Measurements from ENCODE around the gene RTN3. TPM values are rescaled to one million over a fixed set of nuclear protein-coding genes. Genes with fewer than 3 reads are reported as not detected.
"Not testable (repeated sequence)": the region's sequence is repeated elsewhere in the genome, so short reads cannot be mapped to it uniquely, and the experiment has no call there.

Gene RTN3
- total RNA-seq, 1 donor from 2014 or later, result 49.3 TPM

DNA sequence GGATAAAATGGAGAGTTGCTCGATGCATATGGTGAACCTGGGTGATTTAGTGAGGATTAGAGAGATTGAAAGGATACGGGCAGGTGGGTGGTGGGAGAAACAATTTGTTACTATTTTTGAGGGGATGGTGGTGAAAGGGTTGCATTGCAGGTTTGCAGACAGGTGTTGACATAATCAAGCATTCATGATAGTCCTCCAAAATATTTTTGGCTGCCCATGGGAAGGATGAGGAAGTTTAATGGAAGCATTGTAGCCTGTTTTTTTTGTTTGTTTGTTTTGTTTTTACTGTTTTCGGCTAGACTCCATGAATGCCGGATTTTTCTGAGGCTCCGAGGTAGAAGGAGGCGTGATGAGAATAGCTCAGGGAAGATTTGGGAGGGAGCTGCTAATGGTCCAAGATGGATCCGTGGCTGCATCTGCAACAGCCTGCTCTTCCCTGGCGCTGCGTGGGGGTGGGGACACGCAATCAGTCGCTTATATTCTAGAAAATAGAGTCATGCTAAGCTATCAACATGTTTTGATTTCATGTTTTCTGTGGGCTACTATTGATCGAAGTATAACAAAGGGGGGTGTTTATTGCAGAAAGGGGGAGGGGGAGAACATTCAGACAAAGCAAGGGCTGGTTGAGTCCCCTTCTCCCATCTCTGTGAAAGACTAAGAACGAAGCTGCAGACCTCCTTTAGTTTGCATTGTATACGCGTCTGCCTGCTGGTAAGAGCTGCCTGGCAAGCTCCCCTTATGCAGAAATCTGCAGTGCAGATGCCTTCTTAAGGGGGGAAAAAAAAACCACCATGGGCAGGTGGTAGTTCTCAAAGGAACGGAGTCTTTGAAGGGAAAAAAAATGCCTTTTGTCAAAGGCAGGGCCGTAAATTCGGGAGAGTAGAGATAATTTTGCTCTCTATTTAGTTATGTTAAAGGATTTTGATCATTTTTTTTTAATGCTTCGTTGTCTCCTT is 1.0 kb downstream of the RTN3 start:
- no peak for ATAC-seq

DNA sequence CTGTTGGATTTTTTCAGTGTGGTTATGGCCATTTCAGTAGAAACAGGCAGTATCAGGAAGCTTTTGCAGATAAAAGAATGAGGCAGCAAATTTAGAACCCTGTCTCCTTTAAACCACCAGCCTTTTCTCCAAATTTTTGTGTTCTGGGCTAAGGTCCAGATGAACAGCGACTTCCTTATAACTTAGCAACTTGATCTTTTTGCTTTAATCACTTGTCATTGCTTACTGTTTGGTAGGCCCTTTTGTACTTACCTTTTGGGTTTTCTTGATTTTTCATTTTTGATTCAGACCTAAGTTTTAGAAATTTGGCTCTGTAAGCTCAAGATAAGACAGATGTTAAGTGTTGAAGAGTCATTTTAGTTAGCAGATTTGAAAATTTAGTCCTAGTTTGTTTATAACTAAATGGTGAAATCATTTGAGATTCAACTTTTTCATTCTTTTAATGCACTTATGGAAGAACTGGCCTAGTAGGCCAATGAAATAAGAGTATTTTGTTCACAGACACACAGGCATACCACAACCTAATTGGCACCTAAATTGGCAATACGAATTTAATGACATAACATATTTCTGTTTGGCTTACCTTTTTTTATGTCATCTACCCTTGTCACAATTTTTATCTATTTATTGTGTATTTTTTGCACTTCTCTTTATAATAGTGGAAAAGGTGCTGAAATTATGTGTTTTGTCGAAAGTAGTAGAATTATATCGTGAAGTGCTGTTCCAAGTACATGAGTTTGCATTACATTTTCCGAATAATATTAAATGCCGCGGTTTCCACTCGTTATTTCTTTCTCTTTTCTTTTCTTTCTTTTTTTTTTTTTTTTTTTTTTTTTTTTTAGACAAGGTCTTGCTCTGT is 2.1 kb downstream of the RTN3 start:
- ATAC-seq, result no peak

DNA sequence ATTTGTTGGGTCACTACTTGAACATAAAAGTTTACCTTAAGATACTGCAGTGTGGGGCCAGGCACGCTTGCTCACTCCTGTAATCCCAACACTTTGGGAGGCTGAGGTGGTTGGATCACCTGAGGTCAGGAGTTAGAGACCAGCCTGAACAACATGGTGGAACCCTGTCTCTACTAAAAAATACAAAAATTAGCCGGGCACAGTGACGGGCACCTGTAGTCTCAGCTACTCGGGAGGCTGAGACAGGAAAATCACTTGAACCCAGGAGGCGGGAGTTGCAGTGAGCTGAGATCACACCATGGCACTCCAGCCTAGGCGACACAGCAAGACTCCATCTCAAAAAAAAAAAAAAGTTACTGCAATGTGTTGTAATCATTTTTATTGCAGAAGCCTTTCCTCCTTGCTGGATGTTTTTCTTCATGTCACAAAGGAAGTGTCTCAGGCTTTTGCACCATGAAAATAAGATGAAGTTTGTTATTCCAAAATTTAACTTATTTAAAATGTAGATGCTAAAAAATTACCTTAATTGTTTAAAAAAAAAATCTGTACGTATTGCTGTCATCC is 3.9 kb downstream of the RTN3 start:
- ATAC-seq, result not testable (repeated sequence)

DNA sequence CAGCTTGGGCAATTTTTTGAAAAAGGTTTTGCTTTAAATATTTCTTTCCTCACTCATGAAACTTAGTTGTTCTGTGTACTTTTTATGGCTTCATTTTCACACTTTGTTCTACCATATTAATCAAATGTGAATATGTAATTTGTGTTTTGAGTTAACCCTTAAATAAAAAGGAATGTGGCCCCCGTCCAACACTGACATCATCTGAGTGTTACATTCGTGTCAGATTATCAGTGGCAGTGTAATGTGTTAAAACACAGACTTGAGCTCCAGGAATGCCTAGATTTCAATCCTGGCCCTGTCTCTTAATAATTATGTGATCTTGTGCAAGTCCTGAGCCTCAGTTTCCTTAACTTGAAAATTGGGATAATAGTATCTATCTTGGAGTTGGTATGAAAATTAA is 5.6 kb downstream of the RTN3 start:
- no peak for ATAC-seq

DNA sequence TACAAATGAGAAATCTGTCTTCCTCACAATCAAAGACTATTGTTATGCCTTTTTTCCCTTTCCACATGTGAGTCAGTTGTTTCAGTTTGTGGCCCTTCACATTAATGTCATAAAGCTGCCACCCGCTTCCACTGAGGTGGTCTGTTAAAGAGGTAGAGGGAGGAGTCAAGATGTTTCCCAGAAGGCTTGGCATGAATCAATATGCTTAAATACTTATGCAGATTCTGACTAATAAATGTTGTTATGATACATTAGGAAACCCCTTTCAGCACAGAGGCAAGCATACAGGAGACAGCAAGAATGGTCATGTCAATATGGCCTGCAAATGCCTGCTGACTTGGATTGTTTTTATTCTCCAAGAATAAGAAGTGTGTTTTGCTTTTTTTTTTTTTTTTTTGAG is 6.5 kb downstream of the RTN3 start:
- peak; percentile 55 for ATAC-seq

DNA sequence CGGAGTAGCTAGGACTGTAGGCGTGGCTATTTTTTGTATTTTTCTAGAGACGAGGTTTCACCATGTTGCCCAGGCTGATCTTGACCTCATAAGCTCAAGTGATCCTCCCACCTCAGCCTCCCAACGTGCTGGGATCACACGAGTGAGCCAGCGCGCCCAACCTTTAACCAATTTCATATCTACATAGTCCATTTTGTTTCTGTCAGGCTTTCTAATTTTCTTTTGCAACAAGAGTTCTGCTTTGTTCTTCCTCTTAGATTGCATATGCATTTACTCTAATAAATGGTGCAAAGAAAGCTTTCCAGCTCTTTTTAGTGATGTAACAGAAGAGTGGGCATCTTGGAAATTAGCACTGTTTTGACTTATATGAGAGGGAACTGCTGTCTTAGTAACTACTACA is 13.3 kb downstream of the RTN3 start:
- ATAC-seq, result no peak

DNA sequence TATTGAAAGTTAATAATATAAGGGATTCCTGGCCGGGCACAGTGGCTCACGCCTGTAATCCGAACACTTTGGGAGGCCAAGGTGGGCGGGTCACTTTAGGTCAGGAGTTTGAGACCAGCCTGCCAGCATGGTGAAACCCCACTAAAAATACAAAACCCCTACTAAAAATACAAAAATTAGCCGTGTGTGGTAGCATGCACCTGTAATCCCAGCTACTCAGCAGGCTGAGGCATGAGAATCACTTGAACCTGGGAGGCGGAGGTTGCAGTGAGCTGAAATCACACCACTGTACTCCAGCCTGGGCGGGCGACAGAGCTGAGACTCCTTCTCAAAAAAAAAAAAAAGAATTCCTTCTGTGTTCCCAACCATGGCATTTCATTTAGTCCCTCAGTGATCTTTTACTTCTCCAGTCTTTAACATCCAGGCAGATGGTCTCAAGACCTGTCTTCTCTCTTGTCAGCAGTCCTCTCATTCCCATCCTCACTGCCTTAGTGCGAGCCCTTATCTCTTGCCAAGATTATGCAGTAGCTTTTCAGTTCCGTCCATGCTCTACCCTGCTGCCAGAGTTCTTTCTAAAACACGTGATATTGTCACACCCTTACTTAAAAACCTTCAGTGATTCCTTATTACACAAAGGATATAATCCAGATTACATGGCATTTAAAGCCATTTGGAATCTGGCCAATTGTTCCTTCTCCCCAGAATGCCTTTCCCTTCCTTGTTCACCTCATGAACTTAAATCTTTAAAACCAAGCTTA is 17.9 kb downstream of the RTN3 start:
- peak; percentile 86 for ATAC-seq

DNA sequence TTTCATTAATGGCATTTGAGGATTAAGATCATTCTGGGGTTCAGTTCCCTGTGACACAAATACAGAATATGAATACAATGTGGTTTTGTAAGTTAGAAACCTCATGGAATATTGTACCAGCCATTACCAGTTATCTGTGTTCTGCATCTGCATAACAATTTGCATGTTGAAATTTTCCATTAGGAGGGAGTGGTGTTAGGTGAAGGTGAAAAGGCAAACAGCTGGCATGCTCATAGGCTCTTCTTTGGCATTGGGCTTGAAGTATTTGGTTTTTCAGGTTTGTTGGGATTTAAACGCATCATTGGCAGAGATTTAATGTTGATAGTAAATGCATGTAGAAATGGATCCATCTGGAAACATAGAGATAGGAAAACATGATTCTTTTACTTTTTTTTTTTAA is 18.6 kb downstream of the RTN3 start:
- ATAC-seq, result peak; percentile 80

DNA sequence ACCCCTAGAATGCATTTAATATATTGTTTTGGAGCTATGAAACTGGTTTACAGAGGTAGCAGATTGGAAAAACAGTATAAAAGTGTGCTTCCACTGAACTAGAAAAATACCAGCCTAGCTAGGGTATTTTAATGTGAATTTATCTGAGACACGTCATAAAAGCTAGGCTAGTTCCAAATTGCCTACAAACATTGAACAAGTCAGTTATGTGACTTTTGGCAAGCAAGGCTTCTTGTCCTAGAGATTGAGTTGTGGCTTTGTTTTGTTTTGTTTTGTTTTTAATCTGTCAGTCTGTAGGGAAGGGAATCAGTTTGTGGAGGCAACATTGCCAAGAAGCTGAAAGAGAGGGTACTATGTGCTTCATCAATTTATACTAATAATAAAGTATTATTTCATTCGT is 24.2 kb downstream of the RTN3 start:
- ATAC-seq, result no peak

DNA sequence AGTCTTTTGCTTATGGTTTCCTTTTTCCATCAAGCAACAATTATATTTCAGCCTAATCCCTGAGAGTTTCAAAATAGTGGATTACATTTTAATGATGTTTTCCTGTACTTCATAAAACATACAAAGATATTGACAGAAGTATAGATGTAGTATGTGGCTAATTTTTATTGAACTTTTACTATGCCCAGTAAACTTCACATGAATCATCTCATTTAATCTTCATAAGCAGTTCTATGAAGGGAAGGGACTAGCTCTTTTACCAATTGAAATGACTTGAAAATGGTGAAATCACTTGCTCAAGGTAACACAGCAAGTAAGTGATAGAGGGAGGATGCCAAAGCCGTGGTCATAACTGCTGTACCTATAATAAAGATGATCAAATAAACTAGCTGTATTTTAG is 27.5 kb downstream of the RTN3 start:
- no peak for ATAC-seq

DNA sequence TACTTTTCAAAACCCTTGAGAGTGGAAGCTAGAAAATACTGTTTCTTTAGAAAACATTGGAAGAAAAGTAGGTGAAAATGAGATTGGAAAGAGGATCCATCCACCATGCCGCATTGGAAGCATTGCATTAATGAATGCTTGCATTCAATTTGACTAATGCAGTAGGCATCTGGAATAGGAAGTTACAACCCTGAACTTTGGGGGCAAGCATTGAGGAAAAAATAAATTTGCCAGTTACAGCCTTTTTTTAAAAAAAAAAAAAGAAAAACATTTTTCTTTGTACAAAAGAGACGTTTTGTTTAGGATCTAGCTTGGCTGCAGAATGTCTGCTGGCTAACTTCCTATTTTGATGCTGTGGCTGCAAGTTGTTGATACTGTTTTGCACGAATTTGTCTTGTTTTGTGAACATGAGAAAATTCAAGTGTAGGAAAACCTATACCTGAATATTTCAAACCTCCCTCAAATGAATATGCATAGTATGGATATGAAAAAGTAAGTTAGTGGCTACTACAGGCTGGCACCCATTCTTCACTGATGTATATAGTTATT is 28.1 kb downstream of the RTN3 start:
- ATAC-seq, result no peak

DNA sequence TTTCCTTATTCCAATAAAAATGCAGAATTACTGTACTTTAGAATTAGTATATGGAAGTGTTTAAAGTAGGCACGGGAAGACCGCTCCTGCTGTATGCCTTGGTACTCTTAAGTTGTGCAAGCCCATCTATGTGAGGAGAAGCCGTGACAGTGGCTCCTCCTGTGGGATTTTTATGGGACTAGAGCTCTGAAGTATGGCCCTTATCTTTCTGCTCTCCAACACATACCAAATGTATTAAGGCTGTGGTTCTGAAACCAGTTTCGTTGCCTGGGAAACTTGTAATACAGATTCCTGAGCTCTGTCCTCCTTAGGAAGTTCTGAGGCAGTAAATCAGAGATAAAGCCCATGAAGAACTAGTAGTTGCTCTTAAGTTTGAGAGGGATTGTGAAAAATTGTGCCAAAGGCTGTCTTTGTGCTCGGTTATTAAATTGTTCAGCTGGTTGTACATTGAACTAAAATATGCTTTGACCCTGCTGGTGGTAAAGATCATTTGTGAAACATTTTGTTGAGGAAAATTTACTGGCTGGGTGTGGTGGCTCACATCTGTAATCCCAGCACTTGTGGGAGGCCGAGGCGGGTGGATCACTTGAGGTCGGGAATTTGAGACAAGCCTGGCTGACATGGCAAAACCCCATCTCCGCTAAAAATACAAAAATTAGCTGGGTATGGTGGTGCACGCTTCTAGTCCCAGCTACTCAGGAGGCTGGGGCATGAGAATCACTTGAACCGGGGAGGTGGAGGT is 29.3 kb downstream of the RTN3 start:
- no peak for ATAC-seq

DNA sequence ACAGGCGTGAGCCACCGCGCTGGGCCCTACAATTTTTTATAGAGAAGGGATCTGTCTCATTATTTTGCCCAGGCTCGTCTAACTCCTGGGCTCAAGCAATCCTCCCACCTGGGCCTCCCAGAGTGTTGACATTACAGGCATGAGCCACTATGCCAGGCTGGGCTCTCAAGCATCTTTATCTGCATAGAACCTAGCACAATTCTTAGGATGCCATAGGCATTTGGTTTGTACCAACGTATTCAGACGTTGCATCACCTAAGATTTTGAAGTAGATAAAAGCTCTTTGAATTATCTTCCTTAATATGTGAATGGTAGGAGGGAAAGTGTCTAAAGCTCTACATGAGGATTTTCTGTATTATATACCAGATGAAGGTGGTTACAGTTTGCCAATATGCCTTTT is 30.5 kb downstream of the RTN3 start:
- ATAC-seq, result no peak

DNA sequence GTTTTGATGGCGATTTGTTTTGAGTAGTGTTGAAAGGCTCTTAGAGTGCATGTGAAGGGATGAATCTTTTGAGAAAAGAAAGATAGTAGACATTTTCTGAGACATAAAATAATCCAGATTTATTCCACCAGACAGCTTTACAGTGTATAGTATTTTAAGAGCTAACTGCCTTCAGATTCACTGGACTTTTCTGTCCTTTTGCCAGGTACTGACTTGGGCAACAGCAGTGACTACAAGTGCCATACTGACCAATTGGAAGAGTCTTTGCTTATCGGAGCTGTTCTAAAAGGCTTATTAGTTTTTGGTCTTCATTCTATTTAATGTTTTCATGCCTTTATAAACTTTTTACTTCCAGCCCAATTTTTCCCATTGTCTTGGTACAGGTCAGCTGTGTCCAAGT is 32.5 kb downstream of the RTN3 start:
- ATAC-seq, result no peak

DNA sequence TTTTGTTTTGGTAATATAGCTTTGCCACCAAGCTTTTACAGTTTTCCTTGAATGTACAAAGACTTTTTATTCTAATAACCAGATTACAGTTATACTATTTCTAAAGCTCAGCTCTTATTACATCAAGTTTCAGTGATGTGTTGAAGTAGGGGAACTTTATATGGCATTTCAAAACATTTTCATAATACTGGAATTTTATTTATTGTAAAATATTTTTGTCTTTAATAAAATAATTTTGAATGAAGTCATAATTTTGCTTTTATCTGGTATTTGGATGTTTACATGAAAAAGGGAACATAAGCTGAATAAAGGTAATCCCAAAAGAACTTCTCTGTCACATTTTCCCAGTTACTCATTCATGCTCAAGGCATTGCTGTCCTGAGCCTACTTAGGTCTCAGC is 34.7 kb downstream of the RTN3 start:
- no peak for ATAC-seq

DNA sequence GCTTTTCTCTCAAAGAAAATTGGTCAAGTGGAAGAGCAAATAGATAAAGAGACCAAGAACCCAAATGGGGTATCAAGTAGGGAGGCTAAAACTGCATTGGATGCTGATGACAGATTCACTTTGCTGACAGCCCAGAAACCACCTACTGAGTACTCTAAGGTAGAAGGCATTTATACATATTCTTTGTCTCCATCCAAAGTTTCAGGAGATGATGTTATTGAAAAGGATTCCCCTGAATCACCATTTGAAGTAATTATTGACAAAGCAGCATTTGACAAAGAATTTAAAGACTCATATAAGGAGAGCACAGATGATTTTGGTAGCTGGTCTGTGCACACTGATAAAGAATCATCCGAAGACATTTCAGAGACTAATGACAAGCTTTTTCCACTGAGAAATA is 37.7 kb downstream of the RTN3 start:
- ATAC-seq, result no peak

DNA sequence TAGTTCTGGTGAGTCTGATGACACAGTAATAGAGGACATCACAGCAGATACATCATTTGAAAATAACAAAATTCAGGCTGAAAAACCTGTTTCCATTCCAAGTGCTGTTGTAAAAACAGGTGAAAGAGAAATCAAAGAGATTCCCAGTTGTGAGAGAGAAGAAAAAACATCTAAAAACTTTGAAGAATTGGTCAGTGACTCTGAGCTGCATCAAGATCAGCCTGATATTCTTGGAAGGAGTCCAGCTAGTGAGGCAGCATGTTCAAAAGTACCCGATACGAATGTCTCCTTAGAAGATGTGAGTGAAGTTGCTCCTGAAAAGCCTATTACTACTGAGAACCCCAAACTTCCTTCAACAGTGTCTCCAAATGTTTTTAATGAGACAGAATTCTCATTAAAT is 38.7 kb downstream of the RTN3 start:
- ATAC-seq, result no peak

DNA sequence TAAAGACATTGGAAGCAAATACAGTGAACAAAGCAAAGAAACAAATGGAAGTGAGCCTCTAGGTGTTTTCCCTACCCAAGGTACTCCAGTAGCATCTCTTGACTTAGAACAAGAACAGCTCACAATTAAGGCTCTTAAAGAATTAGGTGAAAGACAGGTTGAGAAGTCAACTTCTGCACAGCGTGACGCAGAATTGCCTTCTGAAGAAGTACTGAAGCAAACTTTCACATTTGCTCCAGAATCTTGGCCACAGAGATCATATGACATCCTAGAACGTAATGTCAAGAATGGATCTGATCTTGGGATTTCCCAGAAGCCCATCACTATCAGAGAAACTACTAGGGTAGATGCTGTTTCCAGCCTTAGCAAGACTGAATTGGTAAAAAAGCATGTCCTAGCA is 39.3 kb downstream of the RTN3 start:
- ATAC-seq, result no peak

DNA sequence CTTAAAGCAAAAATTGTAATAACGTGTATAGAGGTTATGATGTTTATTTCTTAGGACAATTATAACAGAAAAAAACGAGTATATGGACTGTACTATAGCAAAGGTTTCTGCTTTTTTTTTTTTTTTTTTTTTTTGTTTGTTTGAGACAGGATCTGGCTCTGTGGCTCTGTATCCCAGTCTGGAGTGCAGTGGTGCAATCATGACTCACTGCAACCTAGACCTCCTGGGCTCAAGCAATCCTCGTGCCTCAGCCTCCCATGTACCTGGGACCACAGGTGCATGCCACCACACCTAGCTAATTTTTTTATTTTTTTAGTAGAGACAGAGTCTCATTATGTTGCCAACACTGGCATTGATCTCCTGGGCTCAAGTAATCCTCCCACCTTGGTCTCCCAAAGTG is 48.0 kb downstream of the RTN3 start:
- no peak for ATAC-seq

DNA sequence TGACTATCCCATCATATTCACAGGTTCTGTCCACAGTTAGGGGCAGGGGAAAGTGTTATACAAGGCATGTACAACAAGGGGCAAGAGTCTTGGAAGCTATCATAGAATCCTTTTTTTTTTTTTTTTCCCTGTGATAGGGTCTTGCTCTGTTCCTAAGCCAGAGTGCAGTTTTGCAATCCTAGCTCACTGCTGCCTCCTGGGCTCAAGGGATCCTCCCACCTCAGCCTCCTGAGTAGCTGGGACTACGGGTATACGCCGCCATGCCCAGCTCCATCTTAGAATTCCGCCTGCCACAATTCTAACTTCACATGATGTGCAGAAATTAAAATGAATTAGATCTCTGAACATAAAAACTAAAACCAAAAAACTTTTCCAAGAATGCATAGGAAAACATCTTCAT is 55.6 kb downstream of the RTN3 start:
- no peak for ATAC-seq

DNA sequence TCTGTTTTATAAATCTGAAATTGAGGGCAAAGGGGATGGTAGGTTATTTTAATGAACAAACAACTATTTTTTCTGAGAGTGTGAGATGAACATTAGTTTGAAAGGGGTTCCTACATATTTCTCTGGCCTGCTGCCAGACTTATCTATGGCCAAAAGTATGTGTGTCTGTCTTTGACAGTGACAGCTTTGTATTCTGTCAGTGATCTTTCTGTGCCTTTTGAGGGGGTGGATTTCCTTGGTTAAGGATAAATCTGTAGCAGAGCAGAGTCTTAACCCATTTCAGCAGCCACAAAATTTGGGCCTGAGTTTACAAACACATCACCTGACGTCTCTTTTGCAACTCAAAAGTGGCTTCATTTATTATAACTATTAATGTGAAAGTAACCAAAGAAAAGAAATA is 56.4 kb downstream of the RTN3 start:
- ATAC-seq, result no peak
